Parathyroid adenoma (tissue), 2 donors: Measurements from ENCODE around the gene AP5S1.

Experiments
- H2AFZ ChIP-seq: fragments of 300-600 bp; sonication (generic); one replicate; pipeline ENCODE4 v1.7.0; 2017; ENCODE audit warnings: antibody characterized with exemption, mild to moderate bottlenecking
- H3K27ac ChIP-seq: fragments of 300-600 bp; sonication (generic); one replicate; pipeline ENCODE4 v1.7.0; 2017
- H3K27me3 ChIP-seq: fragments of 300-600 bp; sonication (generic); one replicate; pipeline ENCODE4 v1.7.0; 2017; ENCODE audit warnings: low read length; ENCODE audit not compliant: control insufficient read depth, insufficient read depth
- H3K36me3 ChIP-seq: fragments of 300-600 bp; sonication (generic); one replicate; pipeline ENCODE4 v1.7.0; 2017; ENCODE audit warnings: low read length; ENCODE audit not compliant: control insufficient read depth, insufficient read depth
- H3K4me1 ChIP-seq: fragments of 300-600 bp; sonication (generic); one replicate; pipeline ENCODE4 v1.7.0; 2017; ENCODE audit warnings: control low read depth
- H3K4me2 ChIP-seq: fragments of 300-600 bp; sonication (generic); one replicate; pipeline ENCODE4 v1.7.0; 2017; ENCODE audit warnings: low read length
- H3K4me3 ChIP-seq: fragments of 300-600 bp; sonication (generic); one replicate; pipeline ENCODE4 v1.7.0; 2017; ENCODE audit warnings: low read depth, low read length
- H3K79me2 ChIP-seq: fragments of 300-600 bp; sonication (generic); one replicate; pipeline ENCODE4 v1.7.0; 2017; ENCODE audit warnings: control low read depth
- H3K9ac ChIP-seq: fragments of 300-600 bp; sonication (generic); one replicate; pipeline ENCODE4 v1.7.0; 2017; ENCODE audit warnings: mild to moderate bottlenecking
- H3K9me3 ChIP-seq: fragments of 300-600 bp; sonication (generic); one replicate; pipeline ENCODE4 v1.7.0; 2017; ENCODE audit warnings: low read length; ENCODE audit not compliant: control insufficient read depth
- TF ChIP-seq, protein P1 (sequence below): fragments of 300-600 bp; sonication (generic); IDR thresholded peaks from one replicate; pipeline ENCODE4 v1.7.0; 2017; ENCODE audit warnings: antibody characterized with exemption, mild to moderate bottlenecking
- donor health status: primary hyperparathyroidism.

AP5S1 gene

DNA sequence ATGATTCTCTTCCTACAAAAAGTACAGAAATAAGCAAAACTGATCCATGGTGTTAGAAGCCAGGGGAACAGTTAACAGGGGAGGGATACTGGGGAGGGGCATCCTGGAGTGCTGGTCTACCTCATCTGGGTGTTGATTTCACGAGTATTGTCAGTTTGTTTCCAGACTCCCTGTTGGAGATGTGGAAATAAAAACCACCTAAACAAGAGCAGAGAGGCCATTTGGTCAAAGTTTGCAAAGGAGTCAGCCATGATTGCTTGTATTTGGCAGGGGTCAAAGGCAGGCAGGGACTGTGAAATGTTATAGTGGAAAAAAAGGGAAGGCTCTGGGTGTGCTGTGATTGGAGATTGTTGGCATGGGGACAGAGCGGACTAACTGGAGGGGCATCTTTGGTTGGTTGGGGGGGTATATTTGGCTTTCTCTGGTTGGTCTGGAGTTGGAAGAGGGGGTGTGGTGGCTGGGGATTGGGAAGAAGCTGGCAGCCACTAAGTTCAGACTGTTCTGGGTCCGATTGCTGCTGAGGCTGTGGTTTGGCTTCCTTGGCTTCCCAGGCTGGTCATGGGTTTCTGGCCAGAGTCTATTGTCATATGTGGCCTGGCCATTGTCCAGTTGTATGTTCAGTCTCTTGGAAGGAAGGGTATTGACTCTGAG lies 54.0 kb downstream of the AP5S1 start:
- H3K9me3 ChIP-seq, result no peaks in the 10 kb centered on the region
- TF ChIP-seq, protein P1, sequence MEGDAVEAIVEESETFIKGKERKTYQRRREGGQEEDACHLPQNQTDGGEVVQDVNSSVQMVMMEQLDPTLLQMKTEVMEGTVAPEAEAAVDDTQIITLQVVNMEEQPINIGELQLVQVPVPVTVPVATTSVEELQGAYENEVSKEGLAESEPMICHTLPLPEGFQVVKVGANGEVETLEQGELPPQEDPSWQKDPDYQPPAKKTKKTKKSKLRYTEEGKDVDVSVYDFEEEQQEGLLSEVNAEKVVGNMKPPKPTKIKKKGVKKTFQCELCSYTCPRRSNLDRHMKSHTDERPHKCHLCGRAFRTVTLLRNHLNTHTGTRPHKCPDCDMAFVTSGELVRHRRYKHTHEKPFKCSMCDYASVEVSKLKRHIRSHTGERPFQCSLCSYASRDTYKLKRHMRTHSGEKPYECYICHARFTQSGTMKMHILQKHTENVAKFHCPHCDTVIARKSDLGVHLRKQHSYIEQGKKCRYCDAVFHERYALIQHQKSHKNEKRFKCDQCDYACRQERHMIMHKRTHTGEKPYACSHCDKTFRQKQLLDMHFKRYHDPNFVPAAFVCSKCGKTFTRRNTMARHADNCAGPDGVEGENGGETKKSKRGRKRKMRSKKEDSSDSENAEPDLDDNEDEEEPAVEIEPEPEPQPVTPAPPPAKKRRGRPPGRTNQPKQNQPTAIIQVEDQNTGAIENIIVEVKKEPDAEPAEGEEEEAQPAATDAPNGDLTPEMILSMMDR, result no peak
- H2AFZ ChIP-seq, result no peak overlapping the region
- no peak overlapping the region for H3K4me2 ChIP-seq
- H3K27me3 ChIP-seq, result no peaks in the 10 kb centered on the region
- H3K9ac ChIP-seq, result no peak overlapping the region
- no peaks in the 10 kb centered on the region for H3K36me3 ChIP-seq
- H3K79me2 ChIP-seq, result no peaks in the 10 kb centered on the region
- H3K27ac ChIP-seq, result no peak overlapping the region
- H3K4me3 ChIP-seq, result no peak overlapping the region
- H3K4me1 ChIP-seq, result no peaks in the 10 kb centered on the region

DNA sequence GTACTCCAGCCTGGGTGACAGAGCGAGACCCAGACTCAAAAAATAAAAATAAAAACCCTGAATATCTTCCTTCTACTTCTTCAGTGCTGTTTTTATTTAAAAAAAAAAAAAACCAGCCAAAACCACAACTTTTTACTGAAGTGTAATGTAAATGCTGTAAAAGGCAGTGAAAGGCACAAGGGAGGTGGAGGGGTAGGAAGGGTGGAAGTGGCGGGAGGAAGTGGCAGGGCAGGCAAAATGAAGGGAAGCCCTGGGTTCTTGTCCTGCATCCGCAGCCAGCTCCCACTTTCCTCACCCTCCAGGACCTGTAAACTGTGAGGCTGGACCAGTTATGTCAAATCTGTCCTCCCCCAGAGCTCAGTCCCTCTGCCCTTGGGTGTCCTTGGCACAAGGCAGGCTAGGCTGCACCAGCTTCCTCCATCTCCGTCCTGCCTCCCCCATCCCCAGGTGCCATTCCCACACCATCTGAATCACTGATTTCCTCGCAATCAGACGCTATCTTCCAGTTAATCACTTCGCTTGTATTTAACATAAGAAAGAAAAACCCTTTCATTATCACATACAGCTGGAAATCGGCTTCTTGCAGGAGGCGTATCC lies 55.1 kb downstream of the AP5S1 start:
- Histone ChIP-seq H3K4me3 (no peak overlapping the region), H3K9ac (no peak overlapping the region), H2AFZ (no peak overlapping the region), H3K27me3 (no peaks in the 10 kb centered on the region), H3K4me2 (no peak overlapping the region), H3K9me3 (no peaks in the 10 kb centered on the region), H3K79me2 (no peaks in the 10 kb centered on the region), H3K27ac (no peak overlapping the region), H3K36me3 (no peaks in the 10 kb centered on the region), H3K4me1 (no peaks in the 10 kb centered on the region)
- TF ChIP-seq, protein P1, result no peak

DNA sequence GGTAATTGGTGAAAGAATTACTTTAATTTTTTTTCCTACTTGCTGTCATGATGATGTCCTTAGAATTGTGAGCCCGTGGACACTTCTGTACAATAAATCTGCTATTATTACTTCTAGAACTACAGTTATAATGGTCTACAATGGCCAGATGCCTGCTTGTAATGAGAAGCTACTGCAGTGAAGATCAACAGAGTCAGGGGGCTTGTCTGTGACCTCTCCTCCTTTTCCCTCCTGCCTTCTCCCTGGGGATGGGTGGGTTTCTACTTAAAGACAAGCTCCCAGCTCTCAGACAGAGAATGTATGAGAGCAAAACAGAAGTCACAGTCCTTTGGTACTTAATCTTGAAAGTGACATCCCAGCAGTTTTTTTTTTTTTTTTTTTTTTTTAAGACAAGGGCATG lies 55.7 kb downstream of the AP5S1 start:
- TF ChIP-seq, protein P1, result no peak
- Histone ChIP-seq H3K36me3 (no peaks in the 10 kb centered on the region), H2AFZ (no peak overlapping the region)

DNA sequence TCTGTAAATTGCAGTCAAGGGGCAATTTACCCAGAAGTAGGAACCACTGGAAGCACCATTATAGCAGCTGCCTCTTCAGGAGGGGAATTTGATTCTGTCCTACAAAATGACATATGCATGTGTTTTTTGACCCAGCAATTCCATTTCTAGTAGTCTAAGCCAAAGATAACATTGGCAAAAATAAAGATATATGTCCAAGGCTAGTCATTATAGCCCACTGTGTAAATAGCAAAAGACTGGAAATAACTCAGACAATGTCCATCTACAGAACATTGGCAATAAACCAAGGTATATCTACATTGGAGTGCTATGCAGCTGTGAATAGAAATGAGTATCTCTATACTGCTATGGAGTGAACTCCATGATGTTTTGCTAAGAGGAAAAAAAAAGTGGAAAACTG lies 56.3 kb downstream of the AP5S1 start:
- Histone ChIP-seq H3K9me3 (no peaks in the 10 kb centered on the region), H3K4me3 (no peak overlapping the region), H3K4me2 (no peak overlapping the region), H3K36me3 (no peaks in the 10 kb centered on the region), H3K79me2 (no peaks in the 10 kb centered on the region), H3K9ac (no peak overlapping the region), H2AFZ (no peak overlapping the region), H3K27me3 (no peaks in the 10 kb centered on the region), H3K4me1 (no peaks in the 10 kb centered on the region), H3K27ac (no peak overlapping the region)
- TF ChIP-seq, protein P1, result no peak

More for the DNA sequence above, 55.7 kb downstream of the AP5S1 start:
- Histone ChIP-seq H3K4me2 (no peak overlapping the region), H3K27ac (no peak overlapping the region), H3K9ac (no peak overlapping the region), H3K27me3 (no peaks in the 10 kb centered on the region), H3K79me2 (no peaks in the 10 kb centered on the region), H3K9me3 (no peaks in the 10 kb centered on the region), H3K4me1 (no peaks in the 10 kb centered on the region), H3K4me3 (no peak overlapping the region)
